CD8-positive, alpha-beta memory T cell (primary cell): Measurements from ENCODE around the gene ITPR2. TPM values are rescaled to one million over a fixed set of nuclear protein-coding genes. Genes with fewer than 3 reads are reported as not detected.
"Not testable (repeated sequence)": the region's sequence is repeated elsewhere in the genome, so short reads cannot be mapped to it uniquely, and the experiment has no call there.

Source experiments
- CTCF ChIA-PET: fragments of 350-600 bp; sonication (Branson Sonifier 250); formaldehyde crosslinking; loops from one replicate; lab custom pipeline; 2021; ENCODE audit warnings: antibody characterized with exemption; lab: Charles Lee
- POLR2A ChIA-PET: fragments of 350-600 bp; sonication (Branson Sonifier 250); formaldehyde crosslinking; loops from one replicate; lab custom pipeline; 2021; ENCODE audit warnings: antibody characterized with exemption; lab: Charles Lee
- DNase-seq, 5 donors: peaks; one replicate each; pipeline versions ENCODE4 v3.0.0 to v3.0.0-alpha.2; 2020 to 2022; ENCODE audit warnings: mixed read lengths in 1 of 5
- H3K27ac ChIP-seq: one replicate; pipeline ENCODE4 v1.7.0; 2013; ENCODE audit warnings: low read depth, mild to moderate bottlenecking, low read length, moderate library complexity
- H3K27me3 ChIP-seq: 2 replicates; pipeline ENCODE4 v1.7.0; 2013; ENCODE audit warnings: low read length, mild to moderate bottlenecking; ENCODE audit not compliant: insufficient read depth, poor library complexity, severe bottlenecking
- H3K36me3 ChIP-seq: 2 replicates; pipeline ENCODE4 v1.7.0; 2013; ENCODE audit warnings: mild to moderate bottlenecking, low read length, moderate library complexity; ENCODE audit not compliant: insufficient read depth
- H3K4me1 ChIP-seq: 2 replicates; pipeline ENCODE4 v1.7.0; 2013; ENCODE audit warnings: mild to moderate bottlenecking, low read length, moderate library complexity; ENCODE audit not compliant: insufficient read depth
- H3K4me3 ChIP-seq: 2 replicates; pipeline ENCODE4 v1.7.0; 2013; ENCODE audit warnings: mild to moderate bottlenecking, low read length
- H3K9me3 ChIP-seq: 2 replicates; pipeline ENCODE4 v1.7.0; 2013; ENCODE audit warnings: mild to moderate bottlenecking, low read length
- H3K27ac Mint-ChIP-seq, 8 donors: one replicate each; pipeline ENCODE4 v1.8.0; 2020 to 2021; ENCODE audit warnings: mixed read lengths in 8 of 8, mild to moderate bottlenecking in 6 of 8, inconsistent platforms in 3 of 8, moderate library complexity in 3 of 8
- H3K27me3 Mint-ChIP-seq, 2 donors: one replicate each; pipeline ENCODE4 v1.8.0; 2020 to 2021; ENCODE audit warnings: mixed read lengths in 2 of 2, mild to moderate bottlenecking in 1 of 2, moderate library complexity in 1 of 2
- H3K36me3 Mint-ChIP-seq, 3 donors: one replicate each; pipeline ENCODE4 v1.8.0; 2020 to 2021; ENCODE audit warnings: mixed read lengths in 3 of 3, inconsistent platforms in 1 of 3, mild to moderate bottlenecking in 1 of 3
- H3K4me1 Mint-ChIP-seq, 3 donors: one replicate each; pipeline ENCODE4 v1.8.0; 2020 to 2021; ENCODE audit warnings: mixed read lengths in 3 of 3, inconsistent platforms in 1 of 3, mild to moderate bottlenecking in 1 of 3
- H3K4me3 Mint-ChIP-seq, 7 donors: one replicate each; pipeline ENCODE4 v1.8.0; 2020 to 2021; ENCODE audit warnings: mixed read lengths in 7 of 7, mild to moderate bottlenecking in 6 of 7, moderate library complexity in 4 of 7, inconsistent platforms in 2 of 7
- H3K9me3 Mint-ChIP-seq, 5 donors: one replicate each; pipeline ENCODE4 v1.8.0; 2020 to 2022; ENCODE audit warnings: mixed read lengths in 5 of 5, mild to moderate bottlenecking in 3 of 5, moderate library complexity in 2 of 5, inconsistent platforms in 1 of 5
- polyA plus RNA-seq: library from polyadenylated mRNA; unstranded; fragments of 300-500 nt; fragmentation: Illumina TruSeq; gene quantifications from one replicate; pipeline ENCODE4 v1.2.3, GENCODE V29; 2021
- total RNA-seq, 2 experiments: library from RNA; stranded (reverse); gene quantifications; one replicate each; pipeline ENCODE4 v1.2.3, GENCODE V29; 2021

Gene ITPR2
- total and polyA plus RNA-seq, 3 experiments from 2014 or later, result 13.0 to 29.4 (median 24.0) TPM

GRCh38 chr12:26869908-26870459 lies 37.0 kb upstream of the ITPR2 start:
- DNase-seq, result no peak
- ChIA-PET CTCF (no interaction called here), POLR2A (no interaction called here)
- no peak overlapping the region for H3K4me3 Mint-ChIP-seq
- no peak overlapping the region for H3K27ac Mint-ChIP-seq
- no peaks in the 10 kb centered on the region for H3K9me3 ChIP-seq
- no peaks in the 10 kb centered on the region for H3K36me3 ChIP-seq
- peaks cover 10 to 13% (median 12%) of the 10 kb centered on the region in 3 donors for H3K4me1 Mint-ChIP-seq
- no peak overlapping the region for H3K4me3 ChIP-seq
- peaks cover 5% of the 10 kb centered on the region for H3K4me1 ChIP-seq
- H3K9me3 Mint-ChIP-seq, result no peaks in the 10 kb centered on the region
- H3K27me3 ChIP-seq, result no peaks in the 10 kb centered on the region
- no peak overlapping the region for H3K27ac ChIP-seq
- peaks cover 4 to 8% of the 10 kb centered on the region in 2 donors for H3K27me3 Mint-ChIP-seq
- no peaks in the 10 kb centered on the region for H3K36me3 Mint-ChIP-seq

GRCh38 chr12:26869104-26869494 lies 36.1 kb upstream of the ITPR2 start:
- H3K27me3 Mint-ChIP-seq, result peaks cover 6 to 11% of the 10 kb centered on the region in 2 donors
- no peak for DNase-seq
- Histone ChIP-seq H3K4me1 (peaks cover 5% of the 10 kb centered on the region), H3K36me3 (no peaks in the 10 kb centered on the region), H3K9me3 (no peaks in the 10 kb centered on the region), H3K27me3 (no peaks in the 10 kb centered on the region), H3K27ac (no peak overlapping the region), H3K4me3 (no peak overlapping the region)
- H3K4me3 Mint-ChIP-seq, result peak overlapping the region in 1 of 7 donors; percentile 35
- no peaks in the 10 kb centered on the region for H3K9me3 Mint-ChIP-seq
- H3K36me3 Mint-ChIP-seq, result no peaks in the 10 kb centered on the region
- ChIA-PET POLR2A (no interaction called here), CTCF (interaction anchor here (1.3 kb wide), 1 partner anchor 16 kb away, joined by 9 read pairs; no protein-coding TSS in a partner anchor)
- peaks cover 10 to 13% (median 12%) of the 10 kb centered on the region in 3 donors for H3K4me1 Mint-ChIP-seq
- H3K27ac Mint-ChIP-seq, result no peak overlapping the region

DNA sequence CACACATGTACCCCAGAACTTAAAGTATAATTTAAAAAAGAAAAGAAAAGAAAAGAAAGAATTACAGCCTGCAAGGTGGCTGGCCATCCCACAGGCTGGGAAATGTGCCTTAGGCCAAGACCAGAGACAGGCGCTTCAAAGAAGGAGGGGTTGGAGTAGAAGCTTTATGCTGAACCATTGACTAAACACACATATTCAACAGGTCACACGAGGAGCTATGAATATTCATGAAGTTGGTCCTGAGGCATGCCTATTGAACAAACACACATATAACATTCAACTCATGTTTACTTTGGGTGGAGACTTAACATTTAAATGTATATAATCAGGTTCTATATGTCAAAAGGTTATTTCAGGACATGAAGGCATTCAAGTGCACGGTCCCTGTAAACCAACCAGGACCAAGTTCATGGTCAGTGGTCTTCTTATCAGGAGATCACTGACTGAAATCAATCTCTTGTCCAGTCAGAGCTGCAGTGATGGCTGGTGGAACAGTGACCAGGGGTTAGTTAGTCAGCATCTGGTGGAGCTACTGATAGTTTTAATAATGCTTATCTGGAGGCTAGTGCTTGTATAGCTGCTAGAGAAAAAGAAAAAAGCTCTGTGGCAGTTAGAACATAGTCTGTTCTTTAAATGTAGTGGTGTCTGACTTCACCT lies 35.6 kb upstream of the ITPR2 start:
- H3K4me1 Mint-ChIP-seq, result peaks cover 10 to 13% (median 12%) of the 10 kb centered on the region in 3 donors
- H3K4me3 Mint-ChIP-seq, result no peak overlapping the region
- H3K9me3 Mint-ChIP-seq, result no peaks in the 10 kb centered on the region
- H3K36me3 ChIP-seq, result no peaks in the 10 kb centered on the region
- no peaks in the 10 kb centered on the region for H3K27me3 ChIP-seq
- H3K9me3 ChIP-seq, result no peaks in the 10 kb centered on the region
- CTCF ChIA-PET, result interaction anchor here (1.3 kb wide), 1 partner anchor 17 kb away, joined by 9 read pairs; no protein-coding TSS in a partner anchor
- no peak overlapping the region for H3K27ac Mint-ChIP-seq
- H3K27ac ChIP-seq, result no peak overlapping the region
- no peaks in the 10 kb centered on the region for H3K36me3 Mint-ChIP-seq
- peaks cover 5% of the 10 kb centered on the region for H3K4me1 ChIP-seq
- H3K4me3 ChIP-seq, result no peak overlapping the region
- H3K27me3 Mint-ChIP-seq, result peaks cover 6 to 11% of the 10 kb centered on the region in 2 donors
- DNase-seq, result no peak
- POLR2A ChIA-PET, result no interaction called here

GRCh38 chr12:26867080-26867479 lies 34.1 kb upstream of the ITPR2 start:
- H3K4me1 ChIP-seq, result peaks cover 5% of the 10 kb centered on the region
- Mint-ChIP-seq H3K4me1 (peaks cover 10 to 13% (median 12%) of the 10 kb centered on the region in 3 donors), H3K9me3 (no peaks in the 10 kb centered on the region), H3K27me3 (peaks cover 10 to 19% of the 10 kb centered on the region in 2 donors), H3K4me3 (peak overlapping the region in 2 of 7 donors; percentile 7 to 9), H3K36me3 (no peaks in the 10 kb centered on the region), H3K27ac (peak overlapping the region in 3 of 8 donors; percentile 24 to 81 (median 41))
- no peak overlapping the region for H3K27ac ChIP-seq
- no peaks in the 10 kb centered on the region for H3K36me3 ChIP-seq
- H3K4me3 ChIP-seq, result no peak overlapping the region
- H3K9me3 ChIP-seq, result no peaks in the 10 kb centered on the region
- no peak for DNase-seq
- POLR2A ChIA-PET, result interaction anchor here (0.7 kb wide), 2 partner anchors 84 to 913 kb away, joined by 4 to 5 read pairs; no protein-coding TSS in a partner anchor
- no peaks in the 10 kb centered on the region for H3K27me3 ChIP-seq
- CTCF ChIA-PET, result no interaction called here

DNA sequence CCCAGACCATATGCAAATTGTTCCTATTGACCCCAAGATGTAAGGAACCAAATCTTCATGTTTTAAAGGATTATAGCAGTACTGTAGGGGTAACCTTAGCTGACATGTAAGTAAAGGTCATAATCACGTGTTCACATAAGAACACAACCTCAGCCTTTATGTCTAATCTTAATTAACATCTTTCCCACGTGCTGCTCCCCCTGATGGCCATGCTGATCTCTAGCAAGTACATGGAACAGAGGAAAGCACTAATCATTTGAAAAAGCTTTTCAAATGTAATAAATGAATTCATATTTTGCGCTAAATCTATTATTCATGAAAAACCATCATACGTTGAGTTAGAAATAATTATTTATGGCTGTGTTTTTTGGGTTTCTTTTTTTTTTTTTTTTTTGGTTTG lies 30.5 kb upstream of the ITPR2 start:
- Histone ChIP-seq H3K27ac (no peak overlapping the region), H3K9me3 (no peaks in the 10 kb centered on the region), H3K27me3 (no peaks in the 10 kb centered on the region), H3K4me1 (peaks cover 5% of the 10 kb centered on the region), H3K4me3 (no peak overlapping the region), H3K36me3 (no peaks in the 10 kb centered on the region)
- Mint-ChIP-seq H3K4me1 (peaks cover 10 to 13% (median 12%) of the 10 kb centered on the region in 3 donors), H3K9me3 (no peaks in the 10 kb centered on the region), H3K27ac (no peak overlapping the region), H3K27me3 (peaks cover 11% of the 10 kb centered on the region in 2 donors), H3K4me3 (no peak overlapping the region), H3K36me3 (no peaks in the 10 kb centered on the region)
- POLR2A ChIA-PET, result no interaction called here
- CTCF ChIA-PET, result interaction anchor here (1.1 to 2.0 kb wide), 3 partner anchors 22 to 150 kb away, joined by 3 to 10 read pairs (median 7); partner anchors contain the start of genes ITPR2 and TM7SF3
- no peak for DNase-seq

GRCh38 chr12:26862787-26863186 lies 29.8 kb upstream of the ITPR2 start:
- DNase-seq, H3K4me1 ChIP-seq, H3K36me3 ChIP-seq, H3K9me3 ChIP-seq, H3K27ac ChIP-seq, POLR2A ChIA-PET, H3K4me3 Mint-ChIP-seq, H3K4me3 ChIP-seq, H3K36me3 Mint-ChIP-seq, H3K27me3 ChIP-seq, H3K9me3 Mint-ChIP-seq: not testable (repeated sequence)
- Mint-ChIP-seq H3K4me1 (peaks cover 9 to 11% (median 10%) of the 10 kb centered on the region in 3 donors), H3K27ac (peak overlapping the region in 1 of 8 donors; percentile 29), H3K27me3 (peaks cover 7 to 11% of the 10 kb centered on the region in 2 donors)
- CTCF ChIA-PET, result interaction anchor here (1.1 to 2.0 kb wide), 3 partner anchors 23 to 151 kb away, joined by 3 to 10 read pairs (median 7); partner anchors contain the start of genes ITPR2 and TM7SF3

DNA sequence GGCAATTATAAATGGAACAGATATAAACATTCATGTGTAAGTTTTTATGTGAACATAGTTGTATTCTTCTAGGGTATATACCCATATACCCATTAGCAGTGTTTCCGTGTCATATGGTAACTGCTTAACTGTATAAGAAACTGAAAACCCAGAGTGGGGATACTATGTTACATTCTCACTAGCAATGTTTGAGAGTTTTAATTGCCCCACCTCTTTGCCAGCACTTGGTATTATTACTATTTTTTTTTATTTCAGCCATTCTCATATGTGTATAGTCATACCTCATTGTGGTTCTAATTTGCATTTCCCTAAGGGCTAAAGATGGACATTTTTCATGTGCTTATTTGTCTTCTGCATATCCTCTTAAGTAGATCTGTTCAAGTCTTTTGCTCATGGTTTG lies 28.7 kb upstream of the ITPR2 start:
- Mint-ChIP-seq H3K9me3 (no peaks in the 10 kb centered on the region), H3K4me1 (peaks cover 0 to under 1% (median 0%) of the 10 kb centered on the region in 3 donors)
- CTCF ChIA-PET, result no interaction called here

More for the DNA sequence above, 28.7 kb upstream of the ITPR2 start:
- POLR2A ChIA-PET, result no interaction called here
- H3K9me3 ChIP-seq, result no peaks in the 10 kb centered on the region
- Mint-ChIP-seq H3K27me3 (peaks cover 7 to 11% of the 10 kb centered on the region in 2 donors), H3K4me3 (no peak overlapping the region), H3K36me3 (no peaks in the 10 kb centered on the region), H3K27ac (no peak overlapping the region)
- H3K27ac ChIP-seq, result no peak overlapping the region
- H3K36me3 ChIP-seq, result no peaks in the 10 kb centered on the region
- H3K4me1 ChIP-seq, result no peaks in the 10 kb centered on the region
- DNase-seq, result no peak
- H3K27me3 ChIP-seq, result no peaks in the 10 kb centered on the region
- no peak overlapping the region for H3K4me3 ChIP-seq
